ENCODE results near the gene ASB9.

Gene ASB9

DNA sequence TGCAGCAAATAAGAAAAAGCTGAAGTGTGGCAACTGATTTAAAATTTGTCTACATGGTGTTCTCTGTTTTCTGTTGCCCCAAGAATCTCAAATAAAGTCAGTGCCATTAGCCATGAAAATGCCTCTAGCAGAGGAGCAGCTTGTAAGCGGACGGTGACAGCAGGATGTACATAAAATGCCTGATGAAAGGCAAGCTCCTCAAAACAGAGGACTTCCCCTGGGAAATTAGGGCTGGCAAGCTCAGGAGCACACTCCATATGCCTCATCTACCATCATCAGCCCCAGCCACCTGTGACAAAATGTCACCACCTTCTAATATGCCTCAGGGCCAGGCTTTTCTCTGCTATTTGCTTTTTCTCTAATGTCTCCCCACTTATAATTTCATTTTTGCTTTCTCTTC is 54.5 kb downstream of the ASB9 start:
- ChIA-PET POLR2A (no interaction called here), CTCF (no interaction called here)
- DNase-seq (ENCODE audit: low read depth, low spot score) = no peak
- no peak overlapping the region for H3K4me3 ChIP-seq (ENCODE audit: low read depth, low read length)
- TF ChIP-seq, protein P1, sequence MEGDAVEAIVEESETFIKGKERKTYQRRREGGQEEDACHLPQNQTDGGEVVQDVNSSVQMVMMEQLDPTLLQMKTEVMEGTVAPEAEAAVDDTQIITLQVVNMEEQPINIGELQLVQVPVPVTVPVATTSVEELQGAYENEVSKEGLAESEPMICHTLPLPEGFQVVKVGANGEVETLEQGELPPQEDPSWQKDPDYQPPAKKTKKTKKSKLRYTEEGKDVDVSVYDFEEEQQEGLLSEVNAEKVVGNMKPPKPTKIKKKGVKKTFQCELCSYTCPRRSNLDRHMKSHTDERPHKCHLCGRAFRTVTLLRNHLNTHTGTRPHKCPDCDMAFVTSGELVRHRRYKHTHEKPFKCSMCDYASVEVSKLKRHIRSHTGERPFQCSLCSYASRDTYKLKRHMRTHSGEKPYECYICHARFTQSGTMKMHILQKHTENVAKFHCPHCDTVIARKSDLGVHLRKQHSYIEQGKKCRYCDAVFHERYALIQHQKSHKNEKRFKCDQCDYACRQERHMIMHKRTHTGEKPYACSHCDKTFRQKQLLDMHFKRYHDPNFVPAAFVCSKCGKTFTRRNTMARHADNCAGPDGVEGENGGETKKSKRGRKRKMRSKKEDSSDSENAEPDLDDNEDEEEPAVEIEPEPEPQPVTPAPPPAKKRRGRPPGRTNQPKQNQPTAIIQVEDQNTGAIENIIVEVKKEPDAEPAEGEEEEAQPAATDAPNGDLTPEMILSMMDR (IDR thresholded peaks at IDR 0.05; ENCODE audit: insufficient read depth, low read length, missing control alignments) = no peak

DNA sequence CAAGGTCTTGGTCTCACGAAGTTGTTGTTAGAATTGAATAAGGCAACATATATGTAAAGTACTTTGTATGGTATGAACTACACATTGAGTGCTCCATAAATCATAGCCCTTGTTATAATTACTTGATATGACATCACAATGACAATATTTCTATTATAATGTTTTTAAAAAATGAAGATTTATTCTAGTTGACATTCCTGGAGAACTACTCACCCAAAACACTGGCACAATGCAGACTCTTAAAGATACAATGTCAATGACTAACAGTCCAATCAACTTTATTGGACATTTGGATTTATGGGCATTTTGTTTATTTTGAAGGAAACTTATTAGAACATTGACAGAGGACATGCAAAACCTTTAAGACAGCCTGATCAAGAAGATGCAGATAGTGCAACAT is 55.3 kb downstream of the ASB9 start:
- TF ChIP-seq, protein P1 (IDR thresholded peaks at IDR 0.05; ENCODE audit: insufficient read depth, low read length, missing control alignments) = no peak
- DNase-seq (ENCODE audit: low read depth, low spot score) = no peak
- CTCF ChIA-PET = no interaction called here
- no peak overlapping the region for H3K4me3 ChIP-seq (ENCODE audit: low read depth, low read length)
- POLR2A ChIA-PET = no interaction called here

DNA sequence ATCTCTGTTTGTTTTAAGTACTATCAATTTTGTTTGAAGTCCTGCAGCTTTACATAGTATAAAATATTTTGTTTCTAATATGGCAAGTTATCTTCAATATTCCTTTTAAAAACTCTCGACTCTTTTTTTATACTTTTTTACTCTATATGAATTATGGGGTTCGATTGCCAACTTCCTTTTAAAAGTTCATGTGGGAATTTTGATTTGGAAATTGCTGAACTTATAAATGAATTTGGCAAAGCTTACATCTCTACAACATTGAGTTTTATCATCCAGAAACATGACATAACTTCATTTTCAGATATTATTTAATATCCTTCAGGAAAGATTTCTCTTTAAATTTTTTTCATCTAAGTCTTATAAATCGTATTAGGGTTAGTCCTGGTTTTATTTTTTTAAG is 60.8 kb downstream of the ASB9 start:
- ChIA-PET CTCF (no interaction called here), POLR2A (no interaction called here)
- no peak for DNase-seq (ENCODE audit: low read depth, low spot score)
- TF ChIP-seq, protein P1 (IDR thresholded peaks at IDR 0.05; ENCODE audit: insufficient read depth, low read length, missing control alignments) = no peak
- no peak overlapping the region for H3K4me3 ChIP-seq (ENCODE audit: low read depth, low read length)

DNA sequence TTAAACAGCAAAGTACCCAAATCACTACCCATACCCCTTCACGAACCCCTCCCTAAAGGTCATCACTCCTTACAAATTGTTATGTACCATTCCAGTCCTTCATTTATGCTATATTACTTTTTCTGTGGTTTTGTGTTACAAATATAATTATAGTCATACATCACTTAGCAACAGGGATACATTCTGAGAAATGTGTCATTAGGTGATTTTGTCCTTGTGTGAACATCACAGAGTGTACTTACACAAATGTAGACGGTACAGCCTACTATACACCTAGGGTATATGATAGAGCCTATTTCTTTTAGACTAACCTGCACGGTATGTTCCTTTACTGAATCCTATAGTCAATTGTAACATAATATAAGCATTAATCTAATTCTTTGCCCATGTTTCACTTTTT is 61.9 kb downstream of the ASB9 start:
- POLR2A ChIA-PET = no interaction called here
- TF ChIP-seq, protein P1 (IDR thresholded peaks at IDR 0.05; ENCODE audit: insufficient read depth, low read length, missing control alignments) = no peak
- no peak for DNase-seq (ENCODE audit: low read depth, low spot score)
- H3K4me3 ChIP-seq (ENCODE audit: low read depth, low read length) = no peak overlapping the region
- CTCF ChIA-PET = no interaction called here

DNA sequence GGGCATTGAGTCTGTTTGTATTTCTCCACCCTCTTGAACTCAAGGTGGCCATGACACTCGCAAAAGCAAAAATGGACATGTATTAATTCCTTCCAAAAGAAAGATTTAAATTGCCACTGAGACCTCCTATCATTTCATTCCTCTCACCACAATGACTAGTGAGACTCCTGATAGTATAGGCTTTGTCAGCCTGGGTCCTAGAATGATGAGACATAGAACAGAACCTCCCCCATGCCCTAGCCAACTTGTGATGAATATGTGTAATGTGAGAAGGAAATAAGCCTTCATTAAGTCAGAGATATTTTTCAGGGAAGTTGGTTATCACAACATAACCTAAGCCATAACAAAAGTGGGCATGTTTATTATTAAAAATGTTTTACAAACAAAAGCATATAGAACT is 62.5 kb downstream of the ASB9 start:
- TF ChIP-seq, protein P1 (IDR thresholded peaks at IDR 0.05; ENCODE audit: insufficient read depth, low read length, missing control alignments) = no peak
- no peak for DNase-seq (ENCODE audit: low read depth, low spot score)
- POLR2A ChIA-PET = no interaction called here
- CTCF ChIA-PET = no interaction called here
- no peak overlapping the region for H3K4me3 ChIP-seq (ENCODE audit: low read depth, low read length)

DNA sequence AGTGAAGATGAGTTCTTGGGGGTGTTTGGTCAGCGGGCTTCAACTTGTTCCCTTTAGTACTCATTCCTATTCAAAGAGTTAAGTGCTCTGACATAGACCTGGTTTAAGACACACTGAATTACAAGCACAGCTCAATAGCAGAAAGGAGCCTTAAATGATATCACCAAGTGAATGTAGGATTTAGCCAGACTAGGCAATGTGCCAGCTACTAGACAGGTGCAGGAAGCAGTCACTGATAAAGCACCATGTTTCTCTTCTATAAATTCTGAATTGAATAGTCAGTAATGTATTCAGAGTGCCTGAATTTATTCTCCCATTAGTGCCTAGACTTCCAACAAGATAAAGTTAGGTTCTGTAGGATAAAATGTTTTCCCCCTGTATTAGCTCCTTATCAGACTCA is 63.6 kb downstream of the ASB9 start:
- no peak for DNase-seq (ENCODE audit: low read depth, low spot score)
- ChIA-PET CTCF (no interaction called here), POLR2A (no interaction called here)
- TF ChIP-seq, protein P1 (IDR thresholded peaks at IDR 0.05; ENCODE audit: insufficient read depth, low read length, missing control alignments) = no peak
- no peak overlapping the region for H3K4me3 ChIP-seq (ENCODE audit: low read depth, low read length)

All from AG04449 (cell line).